K562 (cell line): ENCODE data around the gene SERTAD1. TPM values are rescaled to one million over a fixed set of nuclear protein-coding genes. Genes with fewer than 3 reads are reported as not detected.
A peak's percentile ranks its signal among the peaks of the same experiment; 100 is the strongest.

Experiments
- ATAC-seq: fragments of 200-7000 bp; cut with Tn5 transposase; 3 replicates; pipeline ENCODE4 v1.9.1; 2020; ENCODE audit warnings: moderate library complexity
- BruUV-seq: library from RNA; stranded (reverse); fragments of 400-500 nt; replicated peaks from 2 replicates; lab custom pipeline; 2021; lab: Mats Ljungman, UMichigan
- CTCF ChIA-PET: fragments of 300-600 bp; formaldehyde crosslinking; extraction: SDS; loops from one replicate; lab custom pipeline; 2021; ENCODE audit warnings: low intra/inter-chr PET ratio; lab: Yijun Ruan, JAX
- POLR2A ChIA-PET: fragments of 300-600, 350-650 bp; sonication (Branson Sonifier 250); formaldehyde crosslinking; extraction: SDS; loops from one replicate; lab custom pipeline; 2021; ENCODE audit warnings: antibody characterized with exemption, inconsistent platforms; lab: Yijun Ruan, JAX
- DNase-seq, 4 experiments: peaks; one replicate each; pipeline versions ENCODE4 v3.0.0 to v3.0.0-alpha.2; 2011 to 2018; ENCODE audit warnings: low spot score in 3 of 4, mixed read lengths in 3 of 4; ENCODE audit errors: extremely low read depth in 1 of 4
- FAIRE-seq: peaks from 2 replicates; lab custom pipeline; 2011; peaks lifted over from hg19 to GRCh38; lab: Jason Lieb, UNC
- H2AFZ ChIP-seq: 2 replicates; pipeline ENCODE4 v1.6.0; 2011; ENCODE audit warnings: low read depth, low read length, control low read depth, inconsistent platforms
- H3K27ac ChIP-seq: fragments of 200-600 bp; 3 replicates; pipeline ENCODE4 v1.8.0; 2011; ENCODE audit warnings: low read depth, mild to moderate bottlenecking, control low read depth, inconsistent platforms, low read length, moderate library complexity, mixed read lengths; ENCODE audit errors: extremely low read depth
- H3K27me3 ChIP-seq, 2 experiments: fragments of 300-600 bp in 1 of 2; 2 replicates in 1 of 2; 3 replicates in 1 of 2; pipeline versions ENCODE4 v1.6.0 to v1.8.0; 2011; ENCODE audit warnings: inconsistent platforms in 2 of 2, low read length in 2 of 2, mild to moderate bottlenecking in 1 of 2, mixed read lengths in 1 of 2, moderate library complexity in 1 of 2; ENCODE audit not compliant: control insufficient read depth in 2 of 2, insufficient read depth in 2 of 2
- H3K36me3 ChIP-seq: fragments of 300-600 bp; 3 replicates; pipeline ENCODE4 v1.8.0; 2011; ENCODE audit warnings: mild to moderate bottlenecking, low read length, inconsistent platforms; ENCODE audit not compliant: control insufficient read depth, insufficient read depth
- H3K4me1 ChIP-seq, 2 experiments: fragments of 200-600 bp in 1 of 2; replicated peaks in 1 of 2; 2 replicates in 1 of 2; 3 replicates in 1 of 2; pipeline versions ENCODE4 v1.5.1 to v1.8.0; 2011; ENCODE audit warnings: inconsistent platforms in 2 of 2, low read length in 2 of 2, mild to moderate bottlenecking in 1 of 2, mixed read lengths in 1 of 2, moderate library complexity in 1 of 2; ENCODE audit not compliant: control insufficient read depth in 2 of 2, insufficient read depth in 2 of 2
- H3K4me2 ChIP-seq: 2 replicates; pipeline ENCODE4 v1.6.1; 2011; ENCODE audit warnings: low read length, control low read depth, inconsistent platforms, mixed read lengths; ENCODE audit not compliant: insufficient read depth
- H3K4me3 ChIP-seq: fragments of 200-600 bp; sonication (generic), shearing (Covaris generic); 2 replicates; pipeline ENCODE4 v1.5.1; 2016; ENCODE audit warnings: control low read depth, inconsistent platforms
- H3K79me2 ChIP-seq: fragments of 200-600 bp; 3 replicates; pipeline ENCODE4 v1.8.0; 2011; ENCODE audit warnings: low read length, inconsistent platforms; ENCODE audit not compliant: control insufficient read depth, insufficient read depth
- H3K9ac ChIP-seq, 2 experiments: 2 replicates each; pipeline versions ENCODE4 v1.6.0 to v1.6.1; 2011; ENCODE audit warnings: low read depth in 2 of 2, low read length in 2 of 2, control low read depth in 1 of 2, inconsistent platforms in 1 of 2, mild to moderate bottlenecking in 1 of 2, mixed read lengths in 1 of 2; ENCODE audit not compliant: insufficient read depth in 1 of 2
- H3K9me1 ChIP-seq: one replicate; pipeline ENCODE4 v1.6.0; 2011; ENCODE audit warnings: inconsistent platforms, mild to moderate bottlenecking, low read length, moderate library complexity; ENCODE audit not compliant: control insufficient read depth, insufficient read depth
- H3K9me3 ChIP-seq: replicated peaks from 2 replicates; pipeline ENCODE4 v1.5.1; 2011; ENCODE audit warnings: low read depth, low read length, inconsistent platforms; ENCODE audit not compliant: control insufficient read depth, insufficient read depth
- H4K20me1 ChIP-seq: replicated peaks from 2 replicates; pipeline ENCODE4 v1.6.1; 2011; ENCODE audit warnings: low read length, inconsistent platforms, mixed read lengths; ENCODE audit not compliant: control insufficient read depth, insufficient read depth
- ATF1 ChIP-seq, 2 experiments: fragments of 450-650 bp in 1 of 2; IDR thresholded peaks; 2 replicates each; pipeline ENCODE4 v1.6.1; 2016; ENCODE audit warnings: missing compliant biosample characterization in 1 of 2, missing genetic modification characterization in 1 of 2
- IRF2 ChIP-seq: sonication (generic); formaldehyde crosslinking; IDR thresholded peaks from 2 replicates; pipeline ENCODE4 v1.8.1; 2022; ENCODE audit warnings: mild to moderate bottlenecking, missing genetic modification reagents
- NFIC ChIP-seq: fragments of 450-650 bp; IDR thresholded peaks from 2 replicates; pipeline ENCODE4 v1.6.1; 2017; ENCODE audit warnings: mild to moderate bottlenecking, inconsistent platforms
- PBX2 ChIP-seq, 2 experiments: IDR thresholded peaks in 1 of 2; conservative IDR thresholded peaks in 1 of 2; 2 replicates each; pipeline ENCODE4 v1.6.1; 2016; ENCODE audit warnings: low read depth in 2 of 2, mild to moderate bottlenecking in 1 of 2, missing compliant biosample characterization in 1 of 2, missing genetic modification characterization in 1 of 2, moderate library complexity in 1 of 2
- RBBP5 ChIP-seq: fragments of 200-600 bp; sonication (generic); IDR thresholded peaks from 2 replicates; pipeline ENCODE4 v1.6.1; 2012; ENCODE audit warnings: borderline replicate concordance, mild to moderate bottlenecking, low read length, control low read depth, inconsistent platforms; ENCODE audit not compliant: insufficient read depth, poor library complexity, severe bottlenecking
- TSC22D4 ChIP-seq: fragments of 450-650 bp; IDR thresholded peaks from 2 replicates; pipeline ENCODE4 v1.6.1; 2016; ENCODE audit warnings: missing genetic modification characterization, missing biosample characterization, control low read depth
- ZBTB7A ChIP-seq: IDR thresholded peaks from 2 replicates; pipeline ENCODE4 v1.6.1; 2011; ENCODE audit warnings: low read depth, mild to moderate bottlenecking, low read length, moderate library complexity, borderline replicate concordance; ENCODE audit not compliant: control insufficient read depth
- ZNF280B ChIP-seq: fragments of 250-450 bp; sonication (Bioruptor Pico); IDR thresholded peaks from 2 replicates; pipeline ENCODE4 v1.5.1; 2021; ENCODE audit warnings: mild to moderate bottlenecking
- WGBS: fragments of 100-300 bp; shearing (Covaris generic); methylation state at CpG from one replicate; pipeline ENCODE4 v1.1.6; 2016; ENCODE audit warnings: low coverage, mixed read lengths; ENCODE audit not compliant: insufficient coverage; ENCODE audit errors: missing lambda C conversion rate; 5-methylcytosine and 5-hydroxymethylcytosine counted together
- in situ Hi-C: fragments of 300-500 bp; cut with MboI; formaldehyde crosslinking; loops from 4 replicates; pipeline ENCODE4 v1.15.0; 2018; ENCODE audit warnings: inconsistent platforms, mixed read lengths
- intact Hi-C: fragments of 100-400 bp; cut with micrococcal nuclease; formaldehyde crosslinking; loops from 2 replicates; pipeline ENCODE4 v1.14.2; 2022
- polyA plus RNA-seq, 8 experiments: library from polyadenylated mRNA; depleted of rRNA in 4 of 8; stranded (reverse) in 5 of 8; unstranded in 3 of 8; fragments of >200 nt; fragmentation: Nextera tagmentation in 2 of 8; fragmentation: Illumina TruSeq in 1 of 8; extraction: Ambion mirVana in 2 of 8; extraction: Trizol in 1 of 8; gene quantifications; 2 replicates each; pipeline versions ENCODE4 v1.2.1 to v1.2.3, GENCODE V29; 2011 to 2014; ENCODE audit warnings: inconsistent platforms in 1 of 8, missing spikeins in 1 of 8
- total RNA-seq, 7 experiments: library from RNA; depleted of rRNA in 6 of 7; stranded (reverse); fragments of >200 nt in 6 of 7; fragmentation: Illumina TruSeq in 2 of 7; extraction: Trizol in 2 of 7; gene quantifications; 2 replicates each; pipeline versions ENCODE4 v1.2.1 to v1.2.3, GENCODE V29; 2011 to 2021; ENCODE audit warnings: low replicate concordance in 1 of 7

Gene SERTAD1
- total and polyA plus RNA-seq, 9 of the 15 experiments (the other 6 are each of a cell fraction or from before 2014, with no cell fraction given), result 0.15 to 8.7 (median 4.9) TPM

DNA sequence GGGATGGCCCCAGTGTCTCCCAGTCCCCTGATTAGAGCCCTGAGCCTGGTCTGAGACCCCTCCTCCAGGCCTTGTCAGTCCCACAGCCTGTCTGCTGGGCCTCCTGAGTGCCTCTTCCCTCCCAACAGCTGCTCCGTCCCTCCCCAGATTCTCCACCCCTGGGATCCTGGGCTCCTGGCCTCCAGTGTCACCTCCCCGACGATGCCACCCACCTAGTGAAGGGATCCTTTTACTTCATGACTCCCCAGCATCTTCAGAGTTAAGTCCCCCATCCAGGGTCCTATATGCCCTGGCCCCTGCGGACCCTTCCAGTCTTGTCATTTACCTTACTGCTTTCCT is 8.2 kb downstream of the SERTAD1 start:
- no peaks in the 10 kb centered on the region for H3K9me1 ChIP-seq
- no peaks in the 10 kb centered on the region for H4K20me1 ChIP-seq
- DNase-seq (no peak), ATAC-seq (no peak; the same call in 2 of the 3 replicates), FAIRE-seq (no peak)
- CTCF ChIA-PET, result no interaction called here
- POLR2A ChIA-PET, result interaction anchor here (0.6 to 2.7 kb wide), 7 partner anchors 9 to 982 kb away, joined by 3 to 17 read pairs (median 7); partner anchors contain the start of gene RPS16
- H2AFZ ChIP-seq, result peak overlapping the region; percentile 90
- intact Hi-C loops, result no loop called here
- H3K27me3 ChIP-seq, result no peaks in the 10 kb centered on the region
- peaks cover 11% of the 10 kb centered on the region for H3K79me2 ChIP-seq
- H3K27ac ChIP-seq, result peak overlapping the region; percentile 88
- H3K4me3 ChIP-seq, result peak overlapping the region; percentile 13
- H3K9me3 ChIP-seq, result no peaks in the 10 kb centered on the region
- TF ChIP-seq ZBTB7A (0 out of 2 replicates have a peak, but pooled peaks have one; percentile 13), TSC22D4 (tag) (no peak)
- no TSS peak for BruUV-seq
- in situ Hi-C loops, result no loop called here
- peak overlapping the region; percentile 59 to 94 for H3K9ac ChIP-seq
- WGBS, result 76% methylated on average over 4 of the region's 4 CpGs
- H3K4me2 ChIP-seq, result peak overlapping the region; percentile 68
- H3K4me1 ChIP-seq, result peaks cover 30 to 54% of the 10 kb centered on the region in 2 experiments
- H3K36me3 ChIP-seq, result peaks cover 5% of the 10 kb centered on the region; the same call in 2 of the 3 replicates

GRCh38 chr19:40416918-40417642 is 8.7 kb downstream of the SERTAD1 start:
- peak overlapping the region; percentile 59 to 94 for H3K9ac ChIP-seq
- POLR2A ChIA-PET, result interaction anchor here (0.6 to 2.7 kb wide), 8 partner anchors 9 to 981 kb away, joined by 3 to 17 read pairs (median 6); partner anchors contain the start of gene RPS16
- in situ Hi-C loops (no loop called here), intact Hi-C loops (no loop called here)
- H3K4me3 ChIP-seq, result peak overlapping the region; percentile 13
- H3K36me3 ChIP-seq, result peaks cover under 1% of the 10 kb centered on the region; the same call in 1 of the 3 replicates
- no peaks in the 10 kb centered on the region for H3K27me3 ChIP-seq
- H3K9me3 ChIP-seq, result no peaks in the 10 kb centered on the region
- H3K4me2 ChIP-seq, result peak overlapping the region; percentile 68
- FAIRE-seq, result peak; percentile 84
- peaks cover 30 to 57% of the 10 kb centered on the region in 2 experiments for H3K4me1 ChIP-seq
- DNase-seq, result peak; percentile 61 to 87 (median 68)
- no TSS peak for BruUV-seq
- 7% methylated on average over 14 of the region's 16 CpGs for WGBS
- peak; percentile 74 for ATAC-seq
- no peaks in the 10 kb centered on the region for H4K20me1 ChIP-seq
- H2AFZ ChIP-seq, result peak overlapping the region; percentile 90
- CTCF ChIA-PET, result no interaction called here
- H3K79me2 ChIP-seq, result peaks cover 6% of the 10 kb centered on the region; the same call in 2 of the 3 replicates
- H3K9me1 ChIP-seq, result no peaks in the 10 kb centered on the region
- peak overlapping the region; percentile 88 for H3K27ac ChIP-seq
- TF ChIP-seq IRF2, result no peak
- TF ChIP-seq RBBP5, result peak; percentile 47
- no peak for TF ChIP-seq PBX2 (CRISPR knock-in tag; IDR thresholded peaks at IDR 0.05; ENCODE audit: low read depth)
- no peak for TF ChIP-seq PBX2 (tag; conservative IDR thresholded peaks at IDR 0.05; ENCODE audit: low read depth)
- TF ChIP-seq NFIC, result peak; percentile 66
- TF ChIP-seq ZNF280B (CRISPR knock-in tag), result no peak
- TF ChIP-seq ATF1 (CRISPR knock-in tag; IDR thresholded peaks at IDR 0.05), result no peak
- peak; percentile 44; the same call in 1 of the 2 replicates for TF ChIP-seq ATF1 (tag; IDR thresholded peaks at IDR 0.05)
